ENCODE results near the gene KCNK5. TPM values are rescaled to one million over a fixed set of nuclear protein-coding genes. Genes with fewer than 3 reads are reported as not detected.
A peak's percentile ranks its signal among the peaks of the same experiment; 100 is the strongest.

Gene KCNK5
- total RNA-seq, 2 donors from 2014 or later: 0.78 to 0.87 TPM

DNA sequence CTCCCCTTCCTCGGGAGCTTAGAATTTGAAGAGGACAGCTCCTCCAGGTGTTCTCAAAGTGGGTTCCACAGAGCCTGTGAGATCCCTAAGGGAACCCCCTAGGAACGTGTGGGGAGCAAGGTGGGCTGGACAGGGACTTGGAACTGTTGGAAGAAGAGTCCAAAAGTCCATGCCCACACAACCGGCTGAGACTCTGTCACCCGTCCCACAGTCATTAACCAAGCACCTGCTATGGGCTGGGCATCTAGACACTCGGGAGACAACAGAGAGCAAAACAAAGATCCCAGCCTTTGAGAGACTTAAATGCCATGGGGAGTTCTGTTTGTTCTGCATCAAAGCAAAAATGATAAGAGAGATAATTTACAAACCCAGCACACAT is 62.4 kb downstream of the KCNK5 start:
- no peak overlapping the region for H3K4me3 Mint-ChIP-seq

DNA sequence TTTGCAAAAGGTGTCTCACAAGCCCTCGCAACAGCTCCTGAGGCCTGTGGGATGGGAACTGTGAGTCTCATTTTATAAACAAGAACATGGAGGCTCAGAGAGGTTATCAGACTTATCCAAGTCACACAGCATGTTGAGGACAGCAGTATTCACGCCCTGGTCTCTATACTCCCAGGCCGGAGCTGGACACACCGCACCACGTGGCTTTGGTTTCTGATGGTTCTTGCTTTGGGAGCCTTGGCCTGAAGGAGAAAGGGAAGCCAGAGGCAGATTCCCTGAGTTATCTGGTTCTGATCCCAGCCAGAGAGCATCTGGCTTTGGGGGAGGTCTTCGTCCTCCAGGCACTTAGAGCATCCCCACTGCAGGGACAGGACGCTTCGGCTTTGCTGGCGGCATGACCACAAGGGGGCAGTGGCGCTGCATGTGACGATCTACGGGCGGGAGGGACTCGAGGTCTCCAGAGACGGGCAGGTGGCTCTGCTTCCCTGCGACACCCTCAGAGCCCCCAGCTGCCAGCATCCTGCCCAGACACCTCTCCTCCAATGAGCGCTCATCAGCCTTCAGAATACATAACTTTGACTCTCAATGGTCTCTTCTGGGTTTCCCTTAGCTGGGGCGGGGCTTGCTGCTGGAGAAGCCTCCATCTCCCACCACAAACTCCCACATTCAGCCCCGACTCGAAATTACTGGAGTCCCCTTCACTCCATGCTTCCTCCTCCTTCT is 62.9 kb downstream of the KCNK5 start:
- H3K4me1 Mint-ChIP-seq: peaks cover 11% of the 10 kb centered on the region
- DNase-seq (peak; percentile 55 to 75 (median 56)), ATAC-seq (peak; percentile 82)
- no peaks in the 10 kb centered on the region for H3K36me3 Mint-ChIP-seq (ENCODE audit: low read depth)
- H3K4me3 Mint-ChIP-seq: peak overlapping the region; percentile 41
- H3K27me3 Mint-ChIP-seq: peaks cover 15% of the 10 kb centered on the region
- no peak overlapping the region for H3K27ac Mint-ChIP-seq
- H3K9me3 ChIP-seq (ENCODE audit: control insufficient read depth, low read length, poor library complexity, severe bottlenecking): no peaks in the 10 kb centered on the region

More for the DNA sequence above, 62.4 kb downstream of the KCNK5 start:
- H3K27me3 Mint-ChIP-seq: peaks cover 15% of the 10 kb centered on the region
- ATAC-seq (no peak), DNase-seq (no peak)
- H3K36me3 Mint-ChIP-seq (ENCODE audit: low read depth): no peaks in the 10 kb centered on the region
- no peaks in the 10 kb centered on the region for H3K9me3 ChIP-seq (ENCODE audit: control insufficient read depth, low read length, poor library complexity, severe bottlenecking)
- peaks cover 11% of the 10 kb centered on the region for H3K4me1 Mint-ChIP-seq
- no peak overlapping the region for H3K27ac Mint-ChIP-seq

DNA sequence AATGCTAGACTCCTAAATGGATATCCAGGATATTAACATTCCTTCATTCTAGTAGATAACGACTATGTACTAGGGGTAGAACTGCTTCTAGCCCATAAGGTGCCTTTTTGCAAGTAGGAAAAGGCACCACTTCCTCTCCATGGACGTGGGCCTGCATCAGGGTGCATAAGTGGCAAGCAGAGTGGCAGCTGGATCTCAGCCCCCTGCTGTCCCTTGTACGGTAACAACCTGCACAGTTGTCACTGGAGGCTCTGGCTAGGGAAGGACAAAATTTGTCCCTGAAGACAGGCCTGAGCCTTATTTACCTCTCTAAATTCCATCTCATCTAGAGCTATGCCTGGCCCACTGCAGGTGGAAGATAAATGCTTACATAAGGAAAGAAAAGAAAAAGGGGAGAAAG is 71.8 kb downstream of the KCNK5 start:
- H3K4me1 Mint-ChIP-seq: no peaks in the 10 kb centered on the region
- no peak overlapping the region for H3K4me3 Mint-ChIP-seq
- H3K9me3 ChIP-seq (ENCODE audit: control insufficient read depth, low read length, poor library complexity, severe bottlenecking): no peaks in the 10 kb centered on the region
- H3K27me3 Mint-ChIP-seq: peaks cover 17% of the 10 kb centered on the region
- ATAC-seq: no peak
- no peaks in the 10 kb centered on the region for H3K36me3 Mint-ChIP-seq (ENCODE audit: low read depth)
- no peak overlapping the region for H3K27ac Mint-ChIP-seq
- DNase-seq: no peak

DNA sequence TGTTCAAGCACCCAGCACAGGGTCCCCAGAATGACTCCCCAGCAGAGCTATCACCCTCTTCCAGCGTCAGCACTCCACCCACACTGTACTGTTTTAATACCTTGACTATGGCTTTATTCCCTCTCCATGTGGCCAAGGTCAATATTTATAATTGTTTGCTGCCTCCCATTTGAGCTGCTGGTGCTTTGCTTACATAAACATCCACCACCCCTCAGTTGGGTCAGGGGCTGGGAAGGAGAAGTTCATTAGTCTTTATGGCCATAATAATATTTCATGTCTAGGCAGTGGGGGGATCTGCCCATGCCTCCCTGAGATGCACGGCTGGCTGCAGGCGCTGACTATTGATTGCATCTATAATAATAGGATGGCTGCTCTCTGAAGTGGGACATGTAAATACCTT is 72.5 kb downstream of the KCNK5 start:
- DNase-seq: no peak
- H3K9me3 ChIP-seq (ENCODE audit: control insufficient read depth, low read length, poor library complexity, severe bottlenecking): no peaks in the 10 kb centered on the region
- ATAC-seq: no peak
- Mint-ChIP-seq H3K4me1 (peaks cover 3% of the 10 kb centered on the region), H3K27ac (no peak overlapping the region), H3K36me3 (ENCODE audit: low read depth) (no peaks in the 10 kb centered on the region), H3K4me3 (no peak overlapping the region), H3K27me3 (peaks cover 24% of the 10 kb centered on the region)

DNA sequence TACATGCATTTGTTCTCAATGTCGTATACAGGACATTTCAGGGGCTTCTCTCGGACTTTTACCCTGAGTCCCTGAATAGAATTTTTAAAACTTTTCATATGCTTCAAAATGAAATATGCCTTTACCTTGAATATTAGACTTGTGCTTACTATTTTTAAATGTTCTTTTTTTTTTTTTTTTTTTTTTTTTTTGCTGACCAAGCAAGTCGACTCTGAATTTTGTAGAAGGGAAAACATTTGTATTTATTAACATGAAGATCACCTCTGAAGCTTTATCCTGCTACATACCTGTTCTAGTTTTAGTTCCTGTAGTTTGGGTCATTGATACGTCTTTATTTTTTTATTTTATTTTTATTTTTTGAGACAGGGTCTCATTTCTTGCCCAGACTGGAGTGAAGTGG is 74.6 kb downstream of the KCNK5 start:
- H3K4me3 Mint-ChIP-seq: no peak overlapping the region
- H3K27ac Mint-ChIP-seq: no peak overlapping the region
- ATAC-seq (no peak), DNase-seq (no peak)
- no peaks in the 10 kb centered on the region for H3K9me3 ChIP-seq (ENCODE audit: control insufficient read depth, low read length, poor library complexity, severe bottlenecking)
- peaks cover 35% of the 10 kb centered on the region for H3K27me3 Mint-ChIP-seq
- no peaks in the 10 kb centered on the region for H3K36me3 Mint-ChIP-seq (ENCODE audit: low read depth)
- H3K4me1 Mint-ChIP-seq: peaks cover 3% of the 10 kb centered on the region

DNA sequence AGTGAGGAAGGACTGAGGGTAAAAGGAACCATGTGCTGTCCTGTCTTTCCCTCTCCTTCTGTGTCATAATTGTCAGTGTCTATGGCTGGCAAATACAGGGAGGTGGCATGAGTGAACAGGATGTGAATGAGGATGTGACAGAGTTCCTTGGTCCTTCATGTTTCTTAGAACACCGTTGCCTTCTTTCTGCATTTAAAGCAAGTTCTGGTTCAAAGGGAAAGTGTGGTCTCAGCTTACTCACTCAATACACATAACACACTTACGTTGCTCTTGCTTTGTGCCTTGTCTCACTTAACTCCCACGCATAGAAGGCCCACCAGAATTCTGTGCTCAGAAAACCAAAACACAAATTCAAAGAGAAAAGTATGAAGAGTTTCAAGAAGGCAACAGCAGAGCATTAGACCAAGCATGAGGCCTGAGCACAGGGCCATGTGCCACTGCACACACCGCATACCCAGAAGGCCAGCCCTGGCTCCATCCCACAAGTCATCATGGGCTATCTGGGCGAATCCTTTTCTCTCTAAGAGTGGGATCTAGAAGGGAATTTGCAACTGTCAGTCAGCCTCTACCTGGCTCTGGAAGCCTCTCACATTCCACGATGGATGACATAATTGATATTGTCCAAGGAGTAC is 75.4 kb downstream of the KCNK5 start:
- Mint-ChIP-seq H3K4me1 (peaks cover 3% of the 10 kb centered on the region), H3K27me3 (peaks cover 42% of the 10 kb centered on the region), H3K36me3 (ENCODE audit: low read depth) (no peaks in the 10 kb centered on the region), H3K4me3 (no peak overlapping the region), H3K27ac (no peak overlapping the region)
- no peak for ATAC-seq
- DNase-seq: no peak
- H3K9me3 ChIP-seq (ENCODE audit: control insufficient read depth, low read length, poor library complexity, severe bottlenecking): no peaks in the 10 kb centered on the region

DNA sequence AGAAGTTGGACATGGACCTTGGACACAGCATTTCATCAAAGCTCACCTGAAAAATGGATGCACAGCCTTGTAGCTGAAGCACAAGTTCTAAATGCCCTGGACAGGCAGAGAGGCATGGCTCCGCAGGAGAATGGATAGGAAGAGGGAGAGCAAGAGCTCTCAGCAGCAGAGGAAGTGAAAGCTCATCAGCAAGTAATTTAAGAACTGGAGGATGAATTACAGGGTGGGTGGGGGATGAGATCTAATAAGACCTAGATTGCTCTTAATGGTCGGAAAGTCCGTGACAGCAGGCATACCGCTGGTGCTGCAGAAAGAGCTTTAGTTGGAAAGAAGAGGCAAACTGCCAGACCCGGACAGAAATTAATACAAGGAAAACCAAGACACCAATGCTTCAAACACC is 77.0 kb downstream of the KCNK5 start:
- H3K9me3 ChIP-seq (ENCODE audit: control insufficient read depth, low read length, poor library complexity, severe bottlenecking): no peaks in the 10 kb centered on the region
- DNase-seq (no peak), ATAC-seq (no peak)
- no peak overlapping the region for H3K4me3 Mint-ChIP-seq
- H3K36me3 Mint-ChIP-seq (ENCODE audit: low read depth): no peaks in the 10 kb centered on the region
- no peak overlapping the region for H3K27ac Mint-ChIP-seq
- peaks cover 58% of the 10 kb centered on the region for H3K27me3 Mint-ChIP-seq
- peaks cover 3% of the 10 kb centered on the region for H3K4me1 Mint-ChIP-seq

DNA sequence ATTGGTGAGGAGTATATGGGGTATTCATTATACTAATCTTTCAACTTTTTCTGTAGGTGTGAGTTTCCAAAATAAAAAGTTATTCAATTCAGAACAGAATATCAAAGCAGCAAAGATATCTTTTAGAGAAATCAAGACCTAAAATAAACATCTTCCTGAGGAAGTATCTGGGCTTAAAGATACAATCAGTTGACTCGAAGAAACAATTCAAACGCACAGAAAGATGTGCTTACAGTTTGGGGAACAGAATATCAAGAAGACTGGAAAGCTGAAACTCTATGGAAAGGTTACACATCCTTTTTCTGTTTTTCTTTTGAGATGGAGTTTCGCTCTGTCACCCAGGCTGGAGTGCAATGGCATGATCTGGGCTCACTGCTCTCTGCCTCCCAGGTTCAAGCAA is 78.1 kb downstream of the KCNK5 start:
- no peaks in the 10 kb centered on the region for H3K9me3 ChIP-seq (ENCODE audit: control insufficient read depth, low read length, poor library complexity, severe bottlenecking)
- no peak for DNase-seq
- Mint-ChIP-seq H3K27ac (no peak overlapping the region), H3K4me1 (peaks cover 3% of the 10 kb centered on the region), H3K4me3 (no peak overlapping the region), H3K36me3 (ENCODE audit: low read depth) (no peaks in the 10 kb centered on the region), H3K27me3 (peaks cover 59% of the 10 kb centered on the region)
- ATAC-seq: no peak

DNA sequence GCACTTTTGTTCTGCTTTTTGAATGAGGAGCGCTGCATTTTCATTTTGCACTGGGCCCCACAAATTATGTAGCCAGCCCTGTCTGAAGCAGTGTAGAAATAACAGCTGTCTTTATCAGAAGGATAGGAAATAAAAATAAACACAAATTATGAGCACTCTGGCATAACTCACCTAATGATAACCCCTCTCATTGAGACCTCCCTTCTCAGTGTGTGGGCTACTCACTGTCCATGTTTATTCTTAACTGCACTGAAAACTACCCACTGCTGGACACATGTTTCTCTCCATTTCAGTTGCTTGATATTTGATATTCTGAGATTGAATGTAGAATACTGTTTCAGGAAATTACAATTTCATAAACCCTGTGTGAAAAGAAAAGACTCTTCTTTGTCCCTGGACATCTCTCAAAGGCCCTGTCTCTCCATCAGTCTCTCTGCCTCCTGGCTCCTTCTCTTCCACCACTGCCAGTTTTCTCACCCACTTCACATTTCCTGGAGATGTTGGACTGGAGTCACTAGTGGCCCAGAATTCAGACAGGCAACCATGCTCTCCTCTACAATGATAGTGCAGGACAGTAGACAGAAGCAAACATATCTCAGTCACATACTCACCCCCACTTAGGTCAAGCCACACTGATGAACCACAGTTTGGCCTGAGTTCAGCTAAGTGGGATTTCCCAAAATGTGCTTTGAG is 84.6 kb downstream of the KCNK5 start:
- ATAC-seq (no peak), DNase-seq (no peak)
- H3K27me3 Mint-ChIP-seq: peaks cover 57% of the 10 kb centered on the region
- H3K27ac Mint-ChIP-seq: no peak overlapping the region
- H3K4me1 Mint-ChIP-seq: no peaks in the 10 kb centered on the region
- H3K4me3 Mint-ChIP-seq: no peak overlapping the region
- no peaks in the 10 kb centered on the region for H3K36me3 Mint-ChIP-seq (ENCODE audit: low read depth)
- H3K9me3 ChIP-seq (ENCODE audit: control insufficient read depth, low read length, poor library complexity, severe bottlenecking): no peaks in the 10 kb centered on the region

DNA sequence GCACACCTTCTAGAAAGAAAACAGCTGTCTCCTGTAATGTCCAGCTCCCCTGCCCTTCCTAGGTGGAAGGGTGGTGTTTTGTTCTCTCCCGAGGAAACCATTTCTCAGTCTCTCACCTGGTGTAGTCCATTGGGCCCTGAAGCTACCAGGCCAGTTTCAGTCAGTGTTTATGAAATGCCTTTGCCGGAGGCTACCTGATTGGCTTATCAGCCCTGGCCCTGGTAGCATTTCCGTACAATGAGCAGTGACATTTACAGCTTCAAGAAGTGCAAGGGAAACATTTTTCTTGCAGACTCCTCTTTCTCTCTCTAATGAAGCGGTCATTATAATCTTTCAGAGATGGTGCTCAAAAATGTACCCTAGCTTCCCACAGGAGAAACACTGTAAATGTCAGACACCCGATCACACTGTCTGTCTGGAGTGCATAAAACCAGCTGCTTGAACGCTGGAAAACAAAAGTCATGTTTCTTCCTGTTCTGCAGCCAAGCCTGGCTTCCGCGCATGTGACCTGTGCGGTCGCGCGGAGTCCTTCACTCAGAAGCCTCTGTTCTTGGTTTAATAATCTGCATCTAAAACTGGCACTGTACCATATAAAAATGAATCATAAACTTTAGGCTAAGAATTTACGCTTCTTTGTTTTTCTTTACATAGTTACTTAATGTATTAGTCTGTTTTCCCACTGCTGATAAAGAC is 85.9 kb downstream of the KCNK5 start:
- DNase-seq (no peak), ATAC-seq (no peak)
- no peak overlapping the region for H3K4me3 Mint-ChIP-seq
- H3K4me1 Mint-ChIP-seq: no peaks in the 10 kb centered on the region
- no peaks in the 10 kb centered on the region for H3K36me3 Mint-ChIP-seq (ENCODE audit: low read depth)
- no peaks in the 10 kb centered on the region for H3K9me3 ChIP-seq (ENCODE audit: control insufficient read depth, low read length, poor library complexity, severe bottlenecking)
- no peak overlapping the region for H3K27ac Mint-ChIP-seq
- H3K27me3 Mint-ChIP-seq: peaks cover 46% of the 10 kb centered on the region

DNA sequence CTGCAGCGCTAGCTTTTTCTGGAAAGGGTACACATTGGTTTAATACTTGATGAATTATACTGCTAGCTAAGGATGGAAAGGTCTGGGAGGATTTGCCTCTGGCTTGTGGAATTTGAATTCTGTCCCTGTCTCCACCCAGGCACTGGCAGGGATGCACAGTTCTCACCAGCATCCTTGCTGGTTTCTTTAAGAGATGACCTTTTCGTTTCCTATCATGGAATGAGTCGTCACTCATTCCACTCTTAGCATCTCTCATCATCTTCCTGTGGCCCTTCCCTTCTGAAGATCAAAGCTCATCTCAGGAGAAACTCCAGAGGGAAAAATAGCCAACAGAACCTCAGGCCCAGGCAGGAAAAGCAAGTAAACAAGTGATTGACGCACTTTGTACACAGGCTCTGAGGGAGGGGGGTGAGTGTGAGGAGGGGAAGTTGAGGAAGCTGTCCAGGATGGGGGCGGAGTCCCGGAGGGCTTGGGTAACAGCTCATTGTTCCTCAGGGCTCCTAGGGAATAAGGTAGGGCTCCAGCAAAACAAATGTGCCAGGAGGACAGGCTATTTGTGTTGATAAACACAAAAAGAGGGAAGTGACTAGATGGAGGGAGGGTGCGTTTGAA is 88.6 kb downstream of the KCNK5 start:
- H3K36me3 Mint-ChIP-seq (ENCODE audit: low read depth): no peaks in the 10 kb centered on the region
- H3K27ac Mint-ChIP-seq: no peak overlapping the region
- ATAC-seq: no peak
- H3K9me3 ChIP-seq (ENCODE audit: control insufficient read depth, low read length, poor library complexity, severe bottlenecking): no peaks in the 10 kb centered on the region
- no peak for DNase-seq
- H3K4me3 Mint-ChIP-seq: no peak overlapping the region
- no peaks in the 10 kb centered on the region for H3K4me1 Mint-ChIP-seq
- H3K27me3 Mint-ChIP-seq: peaks cover 31% of the 10 kb centered on the region

All from T-helper 17 cell (primary cell).